ENCODE measurements around the gene MACROD2.

Gene MACROD2

GRCh38 chr20:15204234-15204633 is 1208.9 kb downstream of the MACROD2 start:
- Histone ChIP-seq H3K9me2 (replicated peaks; ENCODE audit: insufficient read depth, low read length) (no peaks in the 10 kb centered on the region), H3K79me2 (ENCODE audit: insufficient read depth, low read length) (no peaks in the 10 kb centered on the region), H3K27me3 (ENCODE audit: low read length) (no peaks in the 10 kb centered on the region), H3K9me3 (ENCODE audit: insufficient read depth, low read length) (no peaks in the 10 kb centered on the region), H3K4me2 (ENCODE audit: low read depth, low read length, poor library complexity, severe bottlenecking) (no peak overlapping the region), H3K9ac (ENCODE audit: low read length) (no peak overlapping the region), H3K4me3 (ENCODE audit: insufficient read depth, low read length, poor library complexity, severe bottlenecking) (no peak overlapping the region), H2AFZ (ENCODE audit: low read depth, low read length, severe bottlenecking) (no peak overlapping the region), H3F3A (ENCODE audit: insufficient read depth) (no peaks in the 10 kb centered on the region), H4K20me1 (ENCODE audit: low read depth, low read length) (no peaks in the 10 kb centered on the region), H3K27ac (ENCODE audit: low read depth, low read length) (no peak overlapping the region), H3K36me3 (ENCODE audit: low read length) (no peaks in the 10 kb centered on the region)
- TF ChIP-seq EZH2phosphoT487 (conservative IDR thresholded peaks at IDR 0.05; ENCODE audit: low read length) = no peak
- TF ChIP-seq CTCF (IDR thresholded peaks at IDR 0.05; ENCODE audit: insufficient read depth, low read length, poor library complexity, severe bottlenecking) = no peak

GRCh38 chr20:15205028-15205427 is 1209.7 kb downstream of the MACROD2 start:
- no peaks in the 10 kb centered on the region for H3F3A ChIP-seq (ENCODE audit: insufficient read depth)

GRCh38 chr20:15205719-15206118 is 1210.4 kb downstream of the MACROD2 start:
- no peak overlapping the region for H3K4me3 ChIP-seq (ENCODE audit: insufficient read depth, low read length, poor library complexity, severe bottlenecking)
- no peaks in the 10 kb centered on the region for H4K20me1 ChIP-seq (ENCODE audit: low read depth, low read length)
- H3K36me3 ChIP-seq (ENCODE audit: low read length) = no peaks in the 10 kb centered on the region
- H3K9ac ChIP-seq (ENCODE audit: low read length) = no peak overlapping the region
- no peaks in the 10 kb centered on the region for H3K27me3 ChIP-seq (ENCODE audit: low read length)
- H3K79me2 ChIP-seq (ENCODE audit: insufficient read depth, low read length) = no peaks in the 10 kb centered on the region
- no peak overlapping the region for H2AFZ ChIP-seq (ENCODE audit: low read depth, low read length, severe bottlenecking)
- TF ChIP-seq EZH2phosphoT487 (conservative IDR thresholded peaks at IDR 0.05; ENCODE audit: low read length) = no peak
- no peak for TF ChIP-seq CTCF (IDR thresholded peaks at IDR 0.05; ENCODE audit: insufficient read depth, low read length, poor library complexity, severe bottlenecking)
- H3K27ac ChIP-seq (ENCODE audit: low read depth, low read length) = no peak overlapping the region
- no peaks in the 10 kb centered on the region for H3F3A ChIP-seq (ENCODE audit: insufficient read depth)
- no peak overlapping the region for H3K4me2 ChIP-seq (ENCODE audit: low read depth, low read length, poor library complexity, severe bottlenecking)
- no peaks in the 10 kb centered on the region for H3K9me2 ChIP-seq (replicated peaks; ENCODE audit: insufficient read depth, low read length)
- H3K9me3 ChIP-seq (ENCODE audit: insufficient read depth, low read length) = no peaks in the 10 kb centered on the region

More at GRCh38 chr20:15205028-15205427, 1209.7 kb downstream of the MACROD2 start:
- no peaks in the 10 kb centered on the region for H3K36me3 ChIP-seq (ENCODE audit: low read length)
- H3K9ac ChIP-seq (ENCODE audit: low read length) = no peak overlapping the region
- H3K79me2 ChIP-seq (ENCODE audit: insufficient read depth, low read length) = no peaks in the 10 kb centered on the region
- no peak overlapping the region for H3K4me3 ChIP-seq (ENCODE audit: insufficient read depth, low read length, poor library complexity, severe bottlenecking)
- no peak overlapping the region for H3K4me2 ChIP-seq (ENCODE audit: low read depth, low read length, poor library complexity, severe bottlenecking)
- H4K20me1 ChIP-seq (ENCODE audit: low read depth, low read length) = no peaks in the 10 kb centered on the region
- no peaks in the 10 kb centered on the region for H3K9me2 ChIP-seq (replicated peaks; ENCODE audit: insufficient read depth, low read length)
- no peak overlapping the region for H3K27ac ChIP-seq (ENCODE audit: low read depth, low read length)
- no peak overlapping the region for H2AFZ ChIP-seq (ENCODE audit: low read depth, low read length, severe bottlenecking)
- no peaks in the 10 kb centered on the region for H3K27me3 ChIP-seq (ENCODE audit: low read length)
- no peaks in the 10 kb centered on the region for H3K9me3 ChIP-seq (ENCODE audit: insufficient read depth, low read length)
- no peak for TF ChIP-seq CTCF (IDR thresholded peaks at IDR 0.05; ENCODE audit: insufficient read depth, low read length, poor library complexity, severe bottlenecking)
- TF ChIP-seq EZH2phosphoT487 (conservative IDR thresholded peaks at IDR 0.05; ENCODE audit: low read length) = no peak
